ENCODE results near the gene TRIP4.

DNA sequence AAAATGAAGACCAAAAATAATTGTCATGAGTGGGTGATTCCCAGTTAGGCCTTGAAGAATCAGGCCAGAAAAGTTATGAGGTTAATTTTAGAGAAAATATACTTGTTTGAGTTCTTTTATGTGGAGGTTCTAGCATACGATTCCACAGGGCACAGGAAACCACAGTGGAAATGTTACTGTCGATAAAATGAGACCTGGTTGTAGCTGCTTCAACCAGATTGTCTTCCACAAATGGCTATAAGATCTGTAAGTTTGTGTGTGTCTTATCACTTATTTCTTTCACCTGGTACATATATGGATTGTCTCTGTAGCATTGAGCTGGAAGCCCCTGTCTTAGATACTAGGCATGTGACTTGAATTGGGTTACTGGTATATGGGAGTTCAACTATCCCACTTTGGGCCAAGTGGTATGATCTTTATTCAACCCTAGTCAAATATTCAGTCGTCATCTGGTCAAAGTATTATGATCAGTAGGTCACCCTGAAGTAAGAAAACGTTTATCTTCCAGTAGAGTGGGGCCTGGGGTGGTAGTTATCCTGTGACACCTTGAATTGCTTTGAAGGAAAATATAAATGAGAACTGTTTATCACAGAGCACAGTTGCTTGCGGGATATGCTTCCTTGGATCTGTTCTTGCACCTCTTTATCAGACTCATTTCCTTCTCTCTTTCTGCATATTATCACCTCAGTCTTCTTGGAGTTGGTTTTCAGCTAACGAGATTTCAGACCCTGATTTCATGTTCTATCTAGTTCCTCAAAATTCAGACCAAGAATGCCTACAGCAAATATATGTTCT lies 51.2 kb downstream of the TRIP4 start:
- TF ChIP-seq POLR2A (IDR thresholded peaks at IDR 0.05; ENCODE audit: low read length), result no peak
- no peak for TF ChIP-seq GATA1 (IDR thresholded peaks at IDR 0.05; ENCODE audit: low read depth, low read length)
